AG20443 (cell line): ENCODE measurements around the gene PCK1.

Experiments
- DNase-seq: peaks from one replicate; pipeline ENCODE4 v3.0.0; 2012; ENCODE audit warnings: low spot score, mixed read lengths

The PCK1 gene

GRCh38 chr20:57536771-57537724 lies 23.9 kb upstream of the PCK1 start:
- DNase-seq: no peak

GRCh38 chr20:57537822-57538221 lies 23.1 kb upstream of the PCK1 start:
- no peak for DNase-seq

DNA sequence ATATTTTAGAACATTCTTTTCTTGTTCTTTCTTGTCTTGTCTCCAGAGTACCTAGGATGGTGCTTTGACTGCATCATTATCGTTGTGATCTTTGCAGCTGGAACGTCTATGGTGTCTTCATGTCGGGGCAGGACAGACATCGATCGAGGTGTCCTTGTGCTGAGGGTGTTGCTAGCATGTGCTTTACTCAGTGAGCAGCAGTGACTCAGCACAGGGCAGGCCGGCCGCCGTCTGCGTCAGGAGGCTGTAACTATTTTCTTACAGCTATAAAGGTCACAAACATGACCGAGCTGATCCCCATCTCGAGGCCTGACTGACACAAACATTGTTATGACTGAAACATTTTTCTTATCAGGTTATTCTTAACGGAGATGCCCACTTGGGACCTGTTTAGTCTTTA lies 21.0 kb upstream of the PCK1 start:
- DNase-seq: no peak

- DNase-seq: no peak
Measured at GRCh38 chr20:57540890-57541580, 19.9 kb upstream of the PCK1 start.

GRCh38 chr20:57543754-57544153 lies 17.2 kb upstream of the PCK1 start:
- no peak for DNase-seq

DNA sequence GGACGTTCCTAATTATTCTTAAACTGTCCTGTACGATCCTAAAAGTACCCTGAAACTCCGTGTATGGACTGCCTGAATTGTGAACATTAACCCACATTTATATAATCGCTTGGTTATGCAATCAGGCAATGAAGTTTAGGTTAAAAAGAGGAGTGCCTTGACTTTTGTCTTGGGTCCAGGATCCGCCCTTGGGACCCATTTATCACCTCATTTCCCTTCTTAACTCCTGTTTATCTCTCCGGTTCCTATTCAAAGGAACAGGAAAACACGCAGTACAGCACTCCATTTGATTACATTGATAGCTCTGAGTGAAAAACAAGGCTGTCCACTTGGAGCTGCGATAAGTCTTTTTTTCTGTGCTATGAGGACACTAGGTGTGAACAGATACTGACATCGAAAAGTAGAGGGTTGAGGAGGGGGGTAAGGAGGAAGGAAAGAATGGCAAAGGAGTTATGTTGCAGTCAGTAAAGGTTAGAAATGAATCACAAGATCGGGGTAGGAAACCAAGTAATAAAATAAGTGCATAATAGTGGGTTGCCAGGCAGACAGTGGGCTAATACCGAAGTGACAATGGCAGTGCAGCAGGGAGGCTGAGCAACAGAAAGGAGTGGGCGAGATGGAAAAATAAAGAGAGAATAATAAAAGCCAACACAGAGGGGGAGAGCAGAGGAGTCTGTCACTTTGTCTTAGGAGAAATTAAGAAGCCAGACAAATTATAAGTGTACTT lies 15.9 kb upstream of the PCK1 start:
- no peak for DNase-seq

DNA sequence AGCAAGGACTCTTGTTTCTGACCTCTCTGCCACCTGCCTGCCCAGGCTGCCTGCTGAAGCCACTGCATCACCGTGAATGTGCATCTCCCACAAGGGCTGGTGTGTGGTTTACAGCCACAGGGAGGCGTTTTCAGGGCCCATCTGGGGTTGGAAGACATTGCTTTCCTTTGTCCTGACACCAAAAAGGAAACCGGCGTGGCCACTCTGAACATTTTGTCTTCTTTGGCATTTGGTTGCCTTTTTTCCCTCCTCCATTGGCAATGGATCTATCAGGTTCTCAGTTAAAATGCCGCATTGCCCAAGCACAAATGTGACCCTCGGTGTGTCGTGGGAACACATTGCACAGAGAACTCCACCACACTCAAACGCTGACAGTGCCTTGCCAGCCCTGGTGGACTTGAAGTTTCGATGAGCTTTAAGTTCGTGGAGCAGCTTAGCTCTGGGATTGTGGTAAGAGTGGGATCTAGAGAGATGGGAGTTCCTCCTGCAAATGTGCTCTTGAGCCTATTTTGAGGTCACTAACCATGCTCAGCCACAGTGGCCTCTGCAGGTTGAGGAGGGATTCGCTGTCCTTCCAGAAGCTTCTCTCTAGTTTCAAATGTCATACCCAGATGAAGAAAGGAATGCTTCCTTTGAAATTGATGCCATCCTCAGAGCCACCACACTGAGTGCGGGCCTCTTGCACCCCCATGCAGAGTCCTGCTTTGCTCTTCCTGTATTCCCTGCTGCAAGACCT lies 14.8 kb upstream of the PCK1 start:
- no peak for DNase-seq

DNA sequence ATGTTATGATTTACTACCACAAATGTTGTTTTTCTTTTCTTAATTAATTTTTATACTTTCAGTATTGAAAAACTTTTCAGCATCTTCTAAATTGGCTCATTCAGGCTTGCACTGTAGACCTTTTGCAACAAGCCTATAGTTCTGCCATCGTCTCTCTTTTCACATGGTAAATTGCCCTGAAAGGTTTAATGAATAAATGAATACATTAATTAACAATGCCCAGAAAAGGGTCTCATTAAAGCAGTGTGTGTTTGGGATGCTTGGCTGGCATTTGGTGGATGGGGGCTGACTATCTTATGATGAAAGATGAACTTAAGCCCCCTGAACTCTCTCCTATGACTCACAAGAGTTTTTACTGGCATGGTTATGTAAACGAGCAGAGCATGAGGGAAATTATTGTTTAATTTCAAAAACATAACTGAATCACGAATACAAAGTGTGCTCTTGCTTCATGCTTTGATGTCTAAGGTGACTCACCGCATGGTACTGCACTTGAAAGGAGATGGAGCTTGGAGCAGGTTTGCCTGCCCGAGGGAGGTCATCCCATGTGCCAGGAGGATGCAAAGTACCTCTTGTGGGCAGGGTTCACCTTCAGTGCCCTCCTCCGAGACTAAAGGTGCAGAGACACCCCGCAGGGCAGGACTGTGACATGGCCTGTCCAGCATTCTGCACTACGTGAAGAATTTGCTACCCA lies 13.8 kb upstream of the PCK1 start:
- DNase-seq: no peak

DNA sequence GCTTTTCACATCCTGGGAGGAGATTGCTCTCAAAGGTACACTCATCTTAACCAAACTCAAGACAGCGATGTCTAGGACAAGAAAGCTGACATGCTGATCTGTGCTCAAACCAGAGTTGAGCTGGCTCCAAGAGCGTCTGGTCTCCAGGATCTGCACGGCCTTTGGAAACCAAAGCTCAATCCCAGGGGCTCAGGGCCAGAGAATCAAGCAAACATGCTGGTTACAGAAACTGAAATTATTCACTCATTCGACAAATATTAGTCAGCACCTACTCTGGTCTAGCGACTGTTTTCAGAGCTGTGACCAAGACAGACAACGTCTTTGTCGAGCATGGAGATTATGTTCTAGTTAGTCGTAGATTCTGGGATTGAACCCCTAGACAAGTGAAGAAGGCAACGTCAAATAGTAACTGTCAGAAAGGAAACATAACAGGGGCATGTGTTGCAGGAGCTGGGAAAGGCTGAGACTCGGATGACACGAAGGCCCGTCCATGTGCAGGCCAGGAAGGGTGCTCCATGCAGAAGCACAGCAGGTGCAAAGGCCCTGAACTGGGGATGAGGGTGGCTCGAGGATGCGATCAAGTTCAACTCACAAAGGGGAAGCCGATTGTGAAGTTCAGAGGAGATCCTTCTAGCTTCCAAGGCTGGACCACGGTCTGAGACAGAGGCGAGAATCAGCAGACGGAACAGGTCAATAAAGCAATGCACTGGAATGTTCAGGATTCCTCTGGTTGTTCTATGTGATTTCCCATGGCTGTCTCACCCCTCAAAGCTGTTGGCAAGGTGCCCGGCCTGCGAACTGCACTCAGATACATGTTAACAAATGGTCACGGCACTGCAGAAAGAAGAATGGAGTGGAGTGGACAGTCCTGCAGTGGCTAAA lies 12.5 kb upstream of the PCK1 start:
- no peak for DNase-seq

DNA sequence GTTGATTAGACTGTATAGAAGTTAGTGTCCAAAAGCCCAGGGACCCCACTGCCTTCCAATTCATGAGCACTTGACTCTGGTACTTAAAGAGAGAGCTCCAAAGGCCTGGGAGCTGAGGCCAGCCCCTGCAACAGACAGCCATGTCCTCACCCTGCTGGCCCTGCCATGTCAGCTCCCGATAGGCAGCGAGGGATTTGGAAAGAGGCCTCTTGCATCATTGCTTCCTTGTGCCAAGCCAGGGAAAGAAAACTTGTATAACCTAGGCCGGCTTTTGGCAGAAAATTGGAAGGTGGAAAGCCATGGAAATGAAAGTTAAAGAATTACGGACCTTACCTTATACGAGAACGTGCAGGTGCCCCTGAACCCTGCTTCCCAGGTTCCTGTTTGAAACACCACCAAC lies 8.4 kb upstream of the PCK1 start:
- DNase-seq: no peak

DNA sequence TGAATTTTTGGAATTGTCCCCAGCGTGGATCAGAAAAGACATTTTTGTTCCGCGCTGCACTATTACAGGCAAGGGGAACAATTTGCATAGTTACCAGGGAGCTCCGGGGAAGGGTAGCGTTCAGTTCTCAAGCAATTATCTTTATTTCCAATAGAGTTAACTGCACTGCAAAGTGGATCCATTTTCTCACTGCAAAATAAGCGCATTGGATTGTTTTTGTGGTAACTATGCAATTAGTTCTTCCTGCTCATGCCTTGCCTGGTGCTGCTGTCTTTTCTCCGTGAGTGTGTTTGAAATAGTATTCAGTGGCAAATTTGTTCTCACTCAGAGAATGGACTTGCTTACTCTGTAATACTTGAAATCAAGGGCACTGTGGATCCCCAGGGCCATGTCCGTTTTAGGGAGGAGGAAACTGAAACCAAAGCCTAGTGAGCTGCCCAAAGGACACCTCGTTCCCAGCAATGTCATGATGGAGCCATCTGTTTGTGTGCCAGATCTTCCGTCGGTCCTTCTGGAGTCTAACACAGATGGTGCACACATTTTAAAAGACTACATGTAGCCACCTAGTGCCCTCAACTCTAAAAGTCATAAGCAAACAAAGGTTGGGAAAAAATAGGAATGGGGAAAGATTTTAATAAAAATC lies 7.4 kb upstream of the PCK1 start:
- DNase-seq: no peak

- no peak for DNase-seq
Measured at GRCh38 chr20:57555457-57556184, 5.3 kb upstream of the PCK1 start.

GRCh38 chr20:57556980-57557274 lies 4.0 kb upstream of the PCK1 start:
- DNase-seq: no peak

DNA sequence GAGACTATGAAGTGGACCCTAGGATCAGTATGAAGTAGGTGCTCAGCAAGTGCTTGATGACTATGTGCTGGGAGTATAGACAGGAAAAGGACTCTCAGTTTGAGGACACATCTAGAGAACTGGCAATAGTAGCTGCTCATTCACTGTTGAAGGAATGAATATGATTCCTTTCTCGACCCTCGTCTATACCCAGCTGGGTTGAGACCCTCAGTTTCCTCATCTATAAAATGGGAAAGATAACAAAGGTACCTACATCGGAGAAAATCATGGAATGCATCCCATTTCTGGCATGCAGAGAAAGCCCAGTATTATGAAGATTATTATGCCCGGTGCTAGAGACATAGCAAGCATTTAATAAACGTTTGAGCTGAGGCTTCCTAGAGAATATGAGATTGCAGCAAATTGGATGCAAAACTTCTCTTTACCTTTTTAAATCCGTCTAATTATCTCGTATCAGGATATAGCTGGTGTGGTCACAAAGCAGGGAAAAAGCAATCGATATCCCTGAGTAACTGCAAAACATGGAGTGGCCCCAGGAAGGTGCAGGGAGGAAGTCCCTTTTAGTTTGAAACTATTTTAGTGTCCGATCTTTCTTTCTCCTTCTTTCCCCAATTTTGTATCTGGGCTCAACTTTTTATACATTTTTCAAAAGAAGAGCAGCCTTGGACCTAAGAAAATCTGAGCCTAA lies 2.8 kb upstream of the PCK1 start:
- no peak for DNase-seq

DNA sequence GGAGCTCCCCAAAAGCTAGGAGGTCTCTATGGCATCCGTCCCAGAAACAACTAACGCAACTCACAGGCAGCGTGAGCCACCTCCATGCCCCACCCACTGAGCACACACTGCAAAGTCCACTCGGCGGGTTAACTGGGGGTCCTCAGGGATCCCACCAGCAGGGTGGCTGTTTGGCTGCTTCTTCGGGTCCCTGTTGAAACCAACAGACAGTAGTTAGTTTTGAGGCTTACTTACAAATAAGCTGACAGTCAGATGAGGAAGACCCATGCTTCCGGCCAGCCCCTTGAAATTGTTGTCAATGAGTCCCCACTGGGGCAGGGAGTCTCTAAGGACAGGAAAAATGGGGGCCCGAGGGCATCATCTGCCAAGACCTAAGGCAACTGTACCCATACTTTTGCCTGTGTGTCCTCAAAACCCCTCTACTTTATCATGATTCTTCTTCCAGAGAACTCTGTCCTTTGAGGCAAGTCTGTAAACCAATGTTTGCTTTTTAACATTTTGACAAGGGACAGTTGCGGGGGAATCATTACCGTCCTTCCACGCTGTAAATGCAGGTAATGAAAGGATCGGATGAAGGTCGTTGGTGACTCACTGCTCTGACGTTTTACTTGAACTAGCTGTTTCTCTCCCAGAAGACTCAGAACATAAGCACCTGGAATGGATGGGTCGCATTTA lies 2.2 kb upstream of the PCK1 start:
- no peak for DNase-seq

- DNase-seq: no peak
Measured at GRCh38 chr20:57559289-57559634, 1.6 kb upstream of the PCK1 start.

- no peak for DNase-seq
Measured at GRCh38 chr20:57559658-57560553, 1.0 kb upstream of the PCK1 start.
